ENCODE data around the gene TNFRSF14. TPM values are rescaled to one million over a fixed set of nuclear protein-coding genes. Genes with fewer than 3 reads are reported as not detected.

TNFRSF14 gene
- total RNA-seq, 1 experiment from 2014 or later, result 25.5 TPM

DNA sequence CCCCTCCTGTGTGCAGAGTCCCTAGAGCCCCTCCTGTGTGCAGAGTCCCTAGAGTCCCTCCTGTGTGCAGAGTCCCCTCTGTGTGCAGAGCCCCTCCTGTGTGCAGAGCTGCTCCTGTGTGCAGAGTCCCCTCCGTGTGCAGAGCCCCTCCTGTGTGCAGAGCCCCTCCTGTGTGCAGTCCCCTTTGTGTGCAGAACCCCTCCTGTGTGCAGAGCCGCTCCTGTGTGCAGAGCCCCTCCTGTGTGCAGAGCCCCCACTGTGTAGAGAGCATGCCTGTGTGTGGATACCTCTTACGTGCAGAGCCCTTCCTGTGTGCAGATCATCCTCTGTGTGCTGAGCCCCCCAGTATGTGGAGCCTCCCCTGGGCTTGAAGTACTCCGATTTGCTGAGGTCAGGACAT lies 17.8 kb upstream of the TNFRSF14 start:
- H3K9me2 ChIP-seq (replicated peaks; ENCODE audit: low read length), result no peaks in the 10 kb centered on the region
- TF ChIP-seq EZH2phosphoT487 (IDR thresholded peaks at IDR 0.05; ENCODE audit: borderline replicate concordance, low read length), result no peak
- TF ChIP-seq EZH2 (IDR thresholded peaks at IDR 0.05; ENCODE audit: low read length, unreplicated experiment), result no peak
- TF ChIP-seq CTCF (conservative IDR thresholded peaks at IDR 0.05; ENCODE audit: low read depth, low read length), result no peak
- H3K4me3 ChIP-seq (ENCODE audit: low read length), result no peak overlapping the region
- no peaks in the 10 kb centered on the region for H3K27me3 ChIP-seq (ENCODE audit: low read length)
- no peaks in the 10 kb centered on the region for H3K79me2 ChIP-seq (ENCODE audit: low read length)
- no peaks in the 10 kb centered on the region for H3K36me3 ChIP-seq (ENCODE audit: low read depth, low read length)
- no peaks in the 10 kb centered on the region for H4K20me1 ChIP-seq (ENCODE audit: low read length)
- peaks cover 25% of the 10 kb centered on the region for H3K4me1 ChIP-seq (ENCODE audit: insufficient read depth, low read length)
- DNase-seq (no peak), ATAC-seq (no peak)
- no peak overlapping the region for H2AFZ ChIP-seq (ENCODE audit: low read length)
- no peak overlapping the region for H3K27ac ChIP-seq (ENCODE audit: low read length)
- no TSS peak for BruUV-seq (replicated peaks)
- POLR2A ChIA-PET (ENCODE audit: unreplicated experiment), result no interaction called here
- CTCF ChIA-PET, result no interaction called here
- no peaks in the 10 kb centered on the region for H3F3A ChIP-seq (ENCODE audit: low read length, unreplicated experiment)
- H3K4me2 ChIP-seq (ENCODE audit: low read length), result no peak overlapping the region
- intact Hi-C loops (cut with micrococcal nuclease), result no loop called here
- H3K9ac ChIP-seq (ENCODE audit: low read length), result no peak overlapping the region
- H3K9me3 ChIP-seq (ENCODE audit: low read length), result no peaks in the 10 kb centered on the region

DNA sequence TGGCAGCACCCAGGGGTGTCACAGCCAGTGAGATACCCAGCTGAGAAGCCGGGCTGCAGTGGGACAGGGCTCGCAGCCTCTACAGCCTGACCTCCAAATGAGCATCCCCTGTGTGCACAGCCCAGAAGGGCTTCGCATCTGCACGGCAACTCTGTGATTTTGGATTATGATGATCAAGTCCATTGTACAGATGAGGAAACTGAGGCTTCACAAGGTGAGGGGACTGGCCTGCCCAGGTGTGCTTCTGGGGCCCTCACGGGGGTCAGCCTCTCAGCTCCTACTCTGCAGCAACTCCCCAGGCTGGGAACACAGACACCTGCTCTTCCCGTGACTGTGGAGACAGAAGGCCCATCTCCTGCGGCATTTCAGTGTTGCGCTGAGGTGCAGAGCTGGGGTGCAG lies 17.3 kb upstream of the TNFRSF14 start:
- no peak overlapping the region for H3K9ac ChIP-seq (ENCODE audit: low read length)
- no peaks in the 10 kb centered on the region for H3F3A ChIP-seq (ENCODE audit: low read length, unreplicated experiment)
- ATAC-seq (no peak), DNase-seq (no peak)
- no peaks in the 10 kb centered on the region for H3K9me3 ChIP-seq (ENCODE audit: low read length)
- intact Hi-C loops (cut with micrococcal nuclease), result no loop called here
- no peaks in the 10 kb centered on the region for H3K36me3 ChIP-seq (ENCODE audit: low read depth, low read length)
- no peaks in the 10 kb centered on the region for H4K20me1 ChIP-seq (ENCODE audit: low read length)
- no TSS peak for BruUV-seq (replicated peaks)
- H2AFZ ChIP-seq (ENCODE audit: low read length), result no peak overlapping the region
- H3K4me2 ChIP-seq (ENCODE audit: low read length), result no peak overlapping the region
- H3K9me2 ChIP-seq (replicated peaks; ENCODE audit: low read length), result no peaks in the 10 kb centered on the region
- no peaks in the 10 kb centered on the region for H3K27me3 ChIP-seq (ENCODE audit: low read length)
- ChIA-PET CTCF (no interaction called here), POLR2A (ENCODE audit: unreplicated experiment) (no interaction called here)
- H3K4me1 ChIP-seq (ENCODE audit: insufficient read depth, low read length), result peaks cover 20% of the 10 kb centered on the region
- no peak overlapping the region for H3K27ac ChIP-seq (ENCODE audit: low read length)
- H3K4me3 ChIP-seq (ENCODE audit: low read length), result no peak overlapping the region
- no peaks in the 10 kb centered on the region for H3K79me2 ChIP-seq (ENCODE audit: low read length)
- TF ChIP-seq EZH2 (IDR thresholded peaks at IDR 0.05; ENCODE audit: low read length, unreplicated experiment) (no peak), EZH2phosphoT487 (IDR thresholded peaks at IDR 0.05; ENCODE audit: borderline replicate concordance, low read length) (no peak), CTCF (conservative IDR thresholded peaks at IDR 0.05; ENCODE audit: low read depth, low read length) (no peak)

GRCh38 chr1:2539312-2539907 lies 16.8 kb upstream of the TNFRSF14 start:
- ATAC-seq, result no peak
- no peaks in the 10 kb centered on the region for H3K79me2 ChIP-seq (ENCODE audit: low read length)

More at GRCh38 chr1:2539312-2539907, 16.8 kb upstream of the TNFRSF14 start:
- Histone ChIP-seq H3K27ac (ENCODE audit: low read length) (no peak overlapping the region), H3F3A (ENCODE audit: low read length, unreplicated experiment) (no peaks in the 10 kb centered on the region), H3K9me3 (ENCODE audit: low read length) (no peaks in the 10 kb centered on the region), H3K27me3 (ENCODE audit: low read length) (no peaks in the 10 kb centered on the region), H2AFZ (ENCODE audit: low read length) (no peak overlapping the region), H3K4me1 (ENCODE audit: insufficient read depth, low read length) (peaks cover 14% of the 10 kb centered on the region), H3K4me2 (ENCODE audit: low read length) (no peak overlapping the region), H4K20me1 (ENCODE audit: low read length) (no peaks in the 10 kb centered on the region), H3K4me3 (ENCODE audit: low read length) (no peak overlapping the region), H3K36me3 (ENCODE audit: low read depth, low read length) (no peaks in the 10 kb centered on the region), H3K9ac (ENCODE audit: low read length) (no peak overlapping the region), H3K9me2 (replicated peaks; ENCODE audit: low read length) (no peaks in the 10 kb centered on the region)
- POLR2A ChIA-PET (ENCODE audit: unreplicated experiment), result no interaction called here
- TF ChIP-seq EZH2 (IDR thresholded peaks at IDR 0.05; ENCODE audit: low read length, unreplicated experiment), result no peak
- TF ChIP-seq EZH2phosphoT487 (IDR thresholded peaks at IDR 0.05; ENCODE audit: borderline replicate concordance, low read length), result no peak
- TF ChIP-seq CTCF (conservative IDR thresholded peaks at IDR 0.05; ENCODE audit: low read depth, low read length), result peak; percentile 54; the same call in 1 of the 2 replicates
- intact Hi-C loops (cut with micrococcal nuclease), result no loop called here
- CTCF ChIA-PET, result no interaction called here
- DNase-seq, result peak; percentile 47
- BruUV-seq (replicated peaks), result no TSS peak

Data from PC-3 (cell line).